H1 (cell line): Measurements from ENCODE around the gene TUBGCP3. TPM values are rescaled to one million over a fixed set of nuclear protein-coding genes. Genes with fewer than 3 reads are reported as not detected.

Source experiments
- CTCF ChIA-PET: fragments of 300-600 bp; sonication (Branson Sonifier 250); formaldehyde crosslinking; loops from one replicate; lab custom pipeline; 2021; ENCODE audit not compliant: partially characterized antibody; lab: Charles Lee
- POLR2A ChIA-PET: fragments of 300-600 bp; sonication (Branson Sonifier 250); formaldehyde crosslinking; loops from one replicate; lab custom pipeline; 2021; ENCODE audit warnings: inconsistent platforms; ENCODE audit not compliant: partially characterized antibody; lab: Charles Lee
- DNase-seq, 2 experiments: peaks; one replicate each; pipeline versions ENCODE4 v3.0.0 to v3.0.0-alpha.2; 2010 to 2022; ENCODE audit warnings: low spot score in 2 of 2, low read depth in 1 of 2, mixed read lengths in 1 of 2
- FAIRE-seq: peaks from 2 replicates; lab custom pipeline; 2011; peaks lifted over from hg19 to GRCh38; lab: Jason Lieb, UNC
- H2AFZ ChIP-seq: 2 replicates; pipeline ENCODE4 v1.8.1; 2012; ENCODE audit warnings: low read length, inconsistent platforms
- H2AK5ac ChIP-seq: 2 replicates; pipeline ENCODE4 v1.6.1; 2013; ENCODE audit warnings: low read depth, low read length
- H2BK120ac ChIP-seq: replicated peaks from 2 replicates; pipeline ENCODE3; 2013; ENCODE audit warnings: low read depth, low read length, inconsistent platforms
- H2BK12ac ChIP-seq: 2 replicates; pipeline ENCODE4 v1.6.1; 2013; ENCODE audit warnings: low read depth, low read length
- H2BK15ac ChIP-seq: 2 replicates; pipeline ENCODE4 v1.6.1; 2013; ENCODE audit warnings: low read length
- H2BK20ac ChIP-seq: 2 replicates; pipeline ENCODE4 v1.6.1; 2013; ENCODE audit warnings: low read length
- H2BK5ac ChIP-seq: 2 replicates; pipeline ENCODE4 v1.6.1; 2013; ENCODE audit warnings: low read depth, low read length
- H3K14ac ChIP-seq: 2 replicates; pipeline ENCODE4 v1.6.1; 2013; ENCODE audit warnings: inconsistent platforms; ENCODE audit not compliant: insufficient read length
- H3K18ac ChIP-seq: 2 replicates; pipeline ENCODE4 v1.6.1; 2013; ENCODE audit warnings: low read length; ENCODE audit errors: extremely low read depth
- H3K23ac ChIP-seq: 2 replicates; pipeline ENCODE4 v1.6.1; 2013; ENCODE audit warnings: inconsistent platforms; ENCODE audit not compliant: insufficient read length
- H3K23me2 ChIP-seq: 2 replicates; pipeline ENCODE4 v1.6.1; 2013; ENCODE audit warnings: low read depth, low read length
- H3K27ac ChIP-seq: 2 replicates; pipeline ENCODE4 v1.6.1; 2011; ENCODE audit warnings: low read depth, low read length, inconsistent platforms
- H3K27me3 ChIP-seq, 4 experiments: replicated peaks in 1 of 4; 1 replicate in 1 of 4; 2 replicates in 3 of 4; pipeline versions ENCODE4 v1.6.1 to v1.8.1; 2011 to 2013; ENCODE audit warnings: low read length in 3 of 4, mild to moderate bottlenecking in 3 of 4, inconsistent platforms in 2 of 4, mixed read lengths in 2 of 4, moderate library complexity in 1 of 4; ENCODE audit not compliant: control insufficient read depth in 3 of 4, insufficient read depth in 3 of 4; ENCODE audit errors: extremely low read depth in 1 of 4
- H3K36me3 ChIP-seq, 4 experiments: 2 replicates each; pipeline versions ENCODE4 v1.6.1 to v1.8.1; 2011 to 2013; ENCODE audit warnings: mild to moderate bottlenecking in 4 of 4, low read length in 3 of 4, moderate library complexity in 2 of 4, control low read depth in 1 of 4, inconsistent platforms in 1 of 4; ENCODE audit not compliant: insufficient read depth in 4 of 4, control insufficient read depth in 2 of 4
- H3K4ac ChIP-seq: replicated peaks from 2 replicates; pipeline ENCODE3; 2013; ENCODE audit warnings: low read length, low read depth, mixed read lengths, inconsistent platforms; ENCODE audit not compliant: insufficient read length
- H3K4me1 ChIP-seq, 4 experiments: replicated peaks in 1 of 4; 1 replicate in 1 of 4; 2 replicates in 3 of 4; pipeline versions ENCODE4 v1.6.1 to v1.8.1; 2011 to 2013; ENCODE audit warnings: low read length in 3 of 4, inconsistent platforms in 2 of 4, mixed read lengths in 1 of 4; ENCODE audit not compliant: insufficient read depth in 4 of 4, control insufficient read depth in 3 of 4
- H3K4me2 ChIP-seq, 2 experiments: 2 replicates each; pipeline versions ENCODE4 v1.6.1 to v1.8.1; 2011 to 2013; ENCODE audit warnings: low read depth in 2 of 2, low read length in 2 of 2, control low read depth in 1 of 2, inconsistent platforms in 1 of 2, mild to moderate bottlenecking in 1 of 2; ENCODE audit not compliant: insufficient read depth in 1 of 2
- H3K4me3 ChIP-seq, 4 experiments: fragments of 200-600, 300-600 bp in 1 of 4; sonication (generic), shearing (Covaris generic), sonication (Bioruptor Twin) in 1 of 4; 2 replicates each; pipeline versions ENCODE4 v1.5.1 to v1.8.1; 2011 to 2016; ENCODE audit warnings: low read length in 4 of 4, low read depth in 3 of 4, control low read depth in 2 of 4, inconsistent platforms in 2 of 4, mild to moderate bottlenecking in 2 of 4, mixed read lengths in 1 of 4, moderate library complexity in 1 of 4; ENCODE audit not compliant: insufficient read depth in 2 of 4; ENCODE audit errors: extremely low read depth in 1 of 4
- H3K56ac ChIP-seq: replicated peaks from 2 replicates; pipeline ENCODE3; 2013; ENCODE audit warnings: low read depth, mild to moderate bottlenecking, mixed read lengths, low read length, inconsistent platforms; ENCODE audit not compliant: insufficient read length
- H3K79me1 ChIP-seq: 2 replicates; pipeline ENCODE4 v1.6.1; 2013; ENCODE audit warnings: low read depth, low read length, control low read depth
- H3K79me2 ChIP-seq, 2 experiments: 2 replicates each; pipeline versions ENCODE4 v1.6.1 to v1.8.1; 2012 to 2013; ENCODE audit warnings: low read length in 2 of 2, mild to moderate bottlenecking in 2 of 2, inconsistent platforms in 1 of 2; ENCODE audit not compliant: insufficient read depth in 2 of 2, control insufficient read depth in 1 of 2
- H3K9ac ChIP-seq, 4 experiments: replicated peaks in 1 of 4; 1 replicate in 1 of 4; 2 replicates in 3 of 4; pipeline versions ENCODE4 v1.6.1 to v1.8.1; 2011 to 2013; ENCODE audit warnings: low read depth in 3 of 4, low read length in 3 of 4, control low read depth in 2 of 4, mild to moderate bottlenecking in 2 of 4, moderate library complexity in 2 of 4, inconsistent platforms in 1 of 4; ENCODE audit errors: extremely low read depth in 1 of 4
- H3K9me3 ChIP-seq, 2 experiments: 2 replicates each; pipeline versions ENCODE4 v1.6.1 to v1.8.1; 2012 to 2013; ENCODE audit warnings: mild to moderate bottlenecking in 2 of 2, moderate library complexity in 2 of 2, control low read depth in 1 of 2, inconsistent platforms in 1 of 2, low read depth in 1 of 2, low read length in 1 of 2, mixed read lengths in 1 of 2; ENCODE audit not compliant: insufficient read depth in 2 of 2
- H4K20me1 ChIP-seq, 2 experiments: replicated peaks in 1 of 2; 2 replicates each; pipeline versions ENCODE3 to v1.8.1; 2011 to 2013; ENCODE audit warnings: inconsistent platforms in 2 of 2, low read length in 2 of 2, mild to moderate bottlenecking in 1 of 2; ENCODE audit not compliant: insufficient read depth in 2 of 2, control insufficient read depth in 1 of 2
- H4K5ac ChIP-seq: 2 replicates; pipeline ENCODE4 v1.6.1; 2013; ENCODE audit warnings: low read length, low read depth, mixed read lengths, inconsistent platforms; ENCODE audit not compliant: insufficient read length
- H4K8ac ChIP-seq: 2 replicates; pipeline ENCODE4 v1.8.0; 2013; ENCODE audit warnings: mild to moderate bottlenecking, moderate library complexity, low read length, inconsistent platforms; ENCODE audit not compliant: insufficient read depth; ENCODE audit errors: extremely low read depth
- H4K91ac ChIP-seq: replicated peaks from 2 replicates; pipeline ENCODE3; 2013; ENCODE audit warnings: low read length, mixed read lengths, inconsistent platforms; ENCODE audit not compliant: insufficient read length
- BACH1 ChIP-seq: IDR thresholded peaks from 2 replicates; pipeline ENCODE4 v1.6.1; 2012; ENCODE audit warnings: low read length, improper control_type of control experiment
- CBX5 ChIP-seq: fragments of 300-800, 300-1000 bp; sonication (generic); IDR thresholded peaks from 2 replicates; pipeline ENCODE4 v1.7.1; 2016; ENCODE audit warnings: antibody characterized with exemption, low read length, low read depth
- CREB1 ChIP-seq: IDR thresholded peaks from 2 replicates; pipeline ENCODE4 v1.6.1; 2012; ENCODE audit warnings: inconsistent platforms
- EGR1 ChIP-seq: IDR thresholded peaks from 2 replicates; pipeline ENCODE4 v1.6.1; 2011; ENCODE audit warnings: low read depth, low read length, borderline replicate concordance
- KDM1A ChIP-seq: fragments of 200-600, 300-600 bp; sonication (generic); IDR thresholded peaks from 2 replicates; pipeline ENCODE4 v1.7.1; 2016; ENCODE audit warnings: mild to moderate bottlenecking, low read length, borderline replicate concordance
- NRF1 ChIP-seq: IDR thresholded peaks from 2 replicates; pipeline ENCODE4 v1.6.1; 2011; ENCODE audit warnings: mild to moderate bottlenecking, low read depth, low read length, improper control_type of control experiment
- POLR2A ChIP-seq, 2 experiments: IDR thresholded peaks; 1 replicate in 1 of 2; 2 replicates in 1 of 2; pipeline ENCODE4 v1.6.1; 2011; ENCODE audit warnings: low read depth in 2 of 2, low read length in 2 of 2, mild to moderate bottlenecking in 2 of 2; ENCODE audit errors: control extremely low read depth in 1 of 2
- RBBP5 ChIP-seq: IDR thresholded peaks from 2 replicates; pipeline ENCODE4 v1.7.1; 2012; ENCODE audit warnings: low read depth, mild to moderate bottlenecking, inconsistent platforms, low read length, moderate library complexity, borderline replicate concordance
- SP1 ChIP-seq: IDR thresholded peaks from 2 replicates; pipeline ENCODE4 v1.6.1; 2011; ENCODE audit warnings: low read depth, low read length
- SP2 ChIP-seq: IDR thresholded peaks from 2 replicates; pipeline ENCODE4 v1.6.1; 2012; ENCODE audit warnings: mild to moderate bottlenecking, low read length, inconsistent platforms
- SRF ChIP-seq: IDR thresholded peaks from 2 replicates; pipeline ENCODE4 v1.6.1; 2011; ENCODE audit warnings: mild to moderate bottlenecking, low read depth, low read length, moderate library complexity
- TAF1 ChIP-seq: IDR thresholded peaks from 2 replicates; pipeline ENCODE4 v1.6.1; 2011; ENCODE audit warnings: mild to moderate bottlenecking, low read depth, low read length
- TBP ChIP-seq: IDR thresholded peaks from 2 replicates; pipeline ENCODE4 v1.6.1; 2011; ENCODE audit warnings: low read depth, low read length, improper control_type of control experiment
- WGBS, 2 experiments: shearing (Covaris generic) in 1 of 2; methylation state at CpG; one replicate each; pipeline versions ENCODE4 v1.1.6 to v1.1.7; 2013 to 2015; ENCODE audit warnings: low lambda C conversion rate in 2 of 2, mixed read lengths in 2 of 2, inconsistent platforms in 1 of 2, low coverage in 1 of 2, missing lambda C conversion rate in 1 of 2; ENCODE audit not compliant: insufficient replicate concordance in 2 of 2, insufficient coverage in 1 of 2, insufficient read length in 1 of 2; ENCODE audit errors: extremely low coverage in 1 of 2, missing lambda C conversion rate in 1 of 2; 5-methylcytosine and 5-hydroxymethylcytosine counted together
- polyA plus RNA-seq, 7 experiments: library from polyadenylated mRNA; depleted of rRNA in 3 of 7; stranded (reverse) in 5 of 7; unstranded in 2 of 7; fragments of >200 nt in 5 of 7; fragments of 200-250 nt in 2 of 7; gene quantifications; 1 replicate in 5 of 7; 2 replicates in 1 of 7; 4 replicates in 1 of 7; pipeline versions ENCODE4 v1.2.1 to v1.2.3, GENCODE V29; 2011 to 2013; ENCODE audit warnings: missing spikeins in 2 of 7, mixed read lengths in 2 of 7
- total RNA-seq: library from RNA; stranded (reverse); fragmentation: NEBNext Ultra II Directional; extraction: Animal tissue kit (Norgen Biotek cat#: 25700); gene quantifications from 2 replicates; pipeline ENCODE4 v1.2.1, GENCODE V29; 2021
- TF ChIP-seq, protein P1 (sequence below): IDR thresholded peaks from 2 replicates; pipeline ENCODE4 v1.6.1; 2011; ENCODE audit warnings: low read length, improper control_type of control experiment

Gene TUBGCP3
- total and polyA plus RNA-seq, 2 of the 8 experiments (the other 6 are each of a cell fraction or from before 2014, with no cell fraction given): 27.0 to 31.7 TPM

GRCh38 chr13:112450118-112450903 is 137.6 kb downstream of the TUBGCP3 start:
- Histone ChIP-seq H3K23me2 (no peaks in the 10 kb centered on the region), H3K79me2 (no peaks in the 10 kb centered on the region), H4K8ac (no peak overlapping the region), H3K18ac (no peak overlapping the region), H4K20me1 (no peaks in the 10 kb centered on the region), H2BK20ac (no peak overlapping the region), H3K4ac (no peak overlapping the region), H3K79me1 (no peaks in the 10 kb centered on the region), H2BK12ac (no peak overlapping the region), H3K9ac (no peak overlapping the region), H3K23ac (no peak overlapping the region), H2BK5ac (no peak overlapping the region), H3K56ac (no peak overlapping the region), H2BK15ac (no peak overlapping the region), H2AK5ac (no peak overlapping the region), H3K27ac (no peak overlapping the region), H4K5ac (no peak overlapping the region), H3K4me3 (no peak overlapping the region), H3K4me1 (no peaks in the 10 kb centered on the region), H3K14ac (no peak overlapping the region), H3K27me3 (no peaks in the 10 kb centered on the region), H2AFZ (no peak overlapping the region), H3K4me2 (no peak overlapping the region), H3K36me3 (no peaks in the 10 kb centered on the region), H3K9me3 (no peaks in the 10 kb centered on the region), H4K91ac (no peak overlapping the region), H2BK120ac (no peak overlapping the region)
- ChIA-PET POLR2A (no interaction called here), CTCF (interaction anchor here (2.6 kb wide), 1 partner anchor 11 kb away, joined by 7 read pairs; no protein-coding TSS in a partner anchor)
- DNase-seq (peak in 1 of 2 experiments; percentile 27), FAIRE-seq (no peak)
- WGBS, 2 experiments: 93% methylated on average over 22 of the region's 23 CpGs; no CpG with 5 or more reads in 1 of the 2 experiments
- TF ChIP-seq CREB1: no peak
- no peak for TF ChIP-seq EGR1
- TF ChIP-seq NRF1: no peak
- TF ChIP-seq CBX5: no peak
- TF ChIP-seq, protein P1, sequence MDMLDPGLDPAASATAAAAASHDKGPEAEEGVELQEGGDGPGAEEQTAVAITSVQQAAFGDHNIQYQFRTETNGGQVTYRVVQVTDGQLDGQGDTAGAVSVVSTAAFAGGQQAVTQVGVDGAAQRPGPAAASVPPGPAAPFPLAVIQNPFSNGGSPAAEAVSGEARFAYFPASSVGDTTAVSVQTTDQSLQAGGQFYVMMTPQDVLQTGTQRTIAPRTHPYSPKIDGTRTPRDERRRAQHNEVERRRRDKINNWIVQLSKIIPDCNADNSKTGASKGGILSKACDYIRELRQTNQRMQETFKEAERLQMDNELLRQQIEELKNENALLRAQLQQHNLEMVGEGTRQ: no peak
- no peak for TF ChIP-seq BACH1
- no peak for TF ChIP-seq RBBP5
- TF ChIP-seq KDM1A: no peak
- no peak for TF ChIP-seq SP1
- TF ChIP-seq TBP: no peak
- TF ChIP-seq SP2: no peak
- no peak for TF ChIP-seq POLR2A (IDR thresholded peaks at IDR 0.05; ENCODE audit: control extremely low read depth in 1 of 2, low read depth in 2 of 2, low read length in 2 of 2)
- no peak for TF ChIP-seq SRF
- TF ChIP-seq TAF1: no peak
